Panc1 (cell line): Measurements from ENCODE around the gene TSSK3. TPM values are rescaled to one million over a fixed set of nuclear protein-coding genes. Genes with fewer than 3 reads are reported as not detected.
"Not testable (repeated sequence)": the region's sequence is repeated elsewhere in the genome, so short reads cannot be mapped to it uniquely, and the experiment has no call there.

ENCODE experiments used
- ATAC-seq: fragments of 200-7000 bp; cut with Tn5 transposase; 2 replicates; pipeline ENCODE4 v1.9.1; 2020; ENCODE audit warnings: mild to moderate bottlenecking, moderate library complexity
- BruUV-seq: library from RNA; stranded (reverse); fragments of 400-500 nt; replicated peaks from 2 replicates; lab custom pipeline; 2021; lab: Mats Ljungman, UMichigan
- CTCF ChIA-PET: fragments of 300-600 bp; sonication (Branson Sonifier 250); formaldehyde crosslinking; loops from one replicate; lab custom pipeline; 2022; ENCODE audit warnings: antibody characterized with exemption; lab: Charles Lee
- POLR2A ChIA-PET: fragments of 300-600 bp; sonication (Branson Sonifier 250); formaldehyde crosslinking; loops from one replicate; lab custom pipeline; 2022; ENCODE audit warnings: antibody characterized with exemption; lab: Charles Lee
- DNase-seq: peaks from one replicate; pipeline ENCODE4 v3.0.0-alpha.2; 2010; ENCODE audit warnings: low read depth, low spot score
- H3K27ac ChIP-seq: 2 replicates; pipeline ENCODE4 v1.5.1; 2011; ENCODE audit warnings: mild to moderate bottlenecking, low read length, inconsistent platforms
- H3K27me3 ChIP-seq: fragments of 200-500 bp; sonication (Bioruptor generic); 2 replicates; pipeline ENCODE4 v1.6.0; 2014; ENCODE audit warnings: low read length, inconsistent platforms; ENCODE audit not compliant: control insufficient read depth, insufficient read depth
- H3K36me3 ChIP-seq: fragments of 200-500 bp; sonication (Bioruptor generic); 2 replicates; pipeline ENCODE4 v1.5.1; 2014; ENCODE audit warnings: inconsistent platforms, mild to moderate bottlenecking, low read length, moderate library complexity; ENCODE audit not compliant: control insufficient read depth, insufficient read depth
- H3K4me1 ChIP-seq: 2 replicates; pipeline ENCODE4 v1.5.1; 2011; ENCODE audit warnings: inconsistent platforms, mild to moderate bottlenecking, low read length, moderate library complexity; ENCODE audit not compliant: control insufficient read depth, insufficient read depth
- H3K4me3 ChIP-seq, 2 experiments: 2 replicates each; pipeline ENCODE4 v1.5.1; 2011 to 2012; ENCODE audit warnings: low read depth in 2 of 2, low read length in 2 of 2, mild to moderate bottlenecking in 2 of 2, inconsistent platforms in 1 of 2, moderate library complexity in 1 of 2
- H3K9me3 ChIP-seq: fragments of 200-500 bp; sonication (Bioruptor generic); 2 replicates; pipeline ENCODE4 v1.5.1; 2014; ENCODE audit warnings: low read depth, mild to moderate bottlenecking, inconsistent platforms, low read length, moderate library complexity; ENCODE audit not compliant: control insufficient read depth, insufficient read depth
- CTCF ChIP-seq: fragments of 450-650 bp; IDR thresholded peaks from 2 replicates; pipeline ENCODE4 v1.5.1; 2017; ENCODE audit warnings: mild to moderate bottlenecking
- POLR2AphosphoS5 ChIP-seq: IDR thresholded peaks from 2 replicates; pipeline ENCODE4 v1.6.1; 2012; ENCODE audit warnings: mild to moderate bottlenecking, low read depth, low read length, moderate library complexity
- REST ChIP-seq, 2 experiments: IDR thresholded peaks; 2 replicates each; pipeline ENCODE4 v1.6.1; 2011 to 2012; ENCODE audit warnings: low read depth in 2 of 2, control low read depth in 1 of 2, low read length in 1 of 2, mild to moderate bottlenecking in 1 of 2, moderate library complexity in 1 of 2; ENCODE audit not compliant: insufficient read depth in 1 of 2
- SIN3A ChIP-seq: IDR thresholded peaks from 2 replicates; pipeline ENCODE4 v1.6.1; 2012; ENCODE audit warnings: low read depth, mild to moderate bottlenecking, low read length, moderate library complexity, borderline replicate concordance; ENCODE audit not compliant: insufficient read depth
- TCF7L2 ChIP-seq: IDR thresholded peaks from 2 replicates; pipeline ENCODE4 v1.6.1; 2011; ENCODE audit warnings: mild to moderate bottlenecking, low read depth, low read length, inconsistent platforms
- in situ Hi-C: cut with HindIII; loops from 2 replicates; pipeline ENCODE4 v1.10.0; 2016; ENCODE audit warnings: low sequenced_read_pairs, low pct_unique_long_range_greater_than_20kb
- intact Hi-C: fragments of 100-400 bp; cut with micrococcal nuclease; formaldehyde crosslinking; loops from one replicate; pipeline ENCODE4 v1.10.0; 2022; ENCODE audit not compliant: unreplicated experiment
- total RNA-seq: library from RNA; stranded (reverse); gene quantifications from one replicate; pipeline ENCODE4 v1.2.1, GENCODE V29; 2021; ENCODE audit not compliant: unreplicated experiment

TSSK3 gene
- total RNA-seq, 1 experiment from 2014 or later, result 3.6 TPM

GRCh38 chr1:32353886-32354570, 8.3 kb upstream of the TSSK3 start:
- no peak for TF ChIP-seq CTCF
- TF ChIP-seq TCF7L2, result no peak
- no peak for TF ChIP-seq REST (IDR thresholded peaks at IDR 0.05; ENCODE audit: insufficient read depth in 1 of 2, low read depth in 2 of 2, low read length in 1 of 2)
- TF ChIP-seq POLR2AphosphoS5, result no peak
- TF ChIP-seq SIN3A, result no peak
- ATAC-seq, result no peak
- DNase-seq, result no peak
- H3K36me3 ChIP-seq, result no peaks in the 10 kb centered on the region
- intact Hi-C loops, result no loop called here
- no peak overlapping the region for H3K4me3 ChIP-seq
- H3K4me1 ChIP-seq, result peaks cover 9% of the 10 kb centered on the region; the same call in 1 of the 2 replicates
- H3K27me3 ChIP-seq, result no peaks in the 10 kb centered on the region
- H3K9me3 ChIP-seq, result no peaks in the 10 kb centered on the region
- no TSS peak for BruUV-seq
- ChIA-PET CTCF (no interaction called here), POLR2A (interaction anchor here (0.6 kb wide), 1 partner anchor 54 kb away, joined by 3 read pairs; no protein-coding TSS in a partner anchor)
- in situ Hi-C loops, result no loop called here
- no peak overlapping the region for H3K27ac ChIP-seq

GRCh38 chr1:32355778-32356177, 6.6 kb upstream of the TSSK3 start:
- H3K9me3 ChIP-seq, POLR2A ChIA-PET, DNase-seq, intact Hi-C loops, ATAC-seq, H3K4me1 ChIP-seq, H3K36me3 ChIP-seq, H3K4me3 ChIP-seq, in situ Hi-C loops, BruUV-seq, H3K27ac ChIP-seq, CTCF ChIA-PET, H3K27me3 ChIP-seq: not testable (repeated sequence)

- H3K4me1 ChIP-seq, result peaks cover 6% of the 10 kb centered on the region; the same call in 1 of the 2 replicates
- ATAC-seq (no peak), DNase-seq (no peak)
- intact Hi-C loops (no loop called here), in situ Hi-C loops (no loop called here)
- no peaks in the 10 kb centered on the region for H3K36me3 ChIP-seq
- POLR2A ChIA-PET, result no interaction called here
- H3K4me3 ChIP-seq, result no peak overlapping the region
- H3K27me3 ChIP-seq, result no peaks in the 10 kb centered on the region
- H3K9me3 ChIP-seq, result no peaks in the 10 kb centered on the region
- CTCF ChIA-PET, result no interaction called here
- no TSS peak for BruUV-seq
- no peak overlapping the region for H3K27ac ChIP-seq
- no peak for TF ChIP-seq POLR2AphosphoS5
- TF ChIP-seq SIN3A, result no peak
- TF ChIP-seq REST (IDR thresholded peaks at IDR 0.05; ENCODE audit: insufficient read depth in 1 of 2, low read depth in 2 of 2, low read length in 1 of 2), result no peak
- no peak for TF ChIP-seq CTCF
- no peak for TF ChIP-seq TCF7L2
These were observed 5.9 kb upstream of the TSSK3 start for GRCh38 chr1:32356478-32356877.
